K562 (cell line): ENCODE data around the gene C20orf141. TPM values are rescaled to one million over a fixed set of nuclear protein-coding genes. Genes with fewer than 3 reads are reported as not detected.

ENCODE experiments used
- CXXC5 ChIP-seq: fragments of 250-450 bp; sonication (Bioruptor Pico); IDR thresholded peaks from 2 replicates; pipeline ENCODE4 v1.8.0; 2022; ENCODE audit warnings: inconsistent platforms, mild to moderate bottlenecking, moderate library complexity
- DMBX1 ChIP-seq: fragments of 250-450 bp; sonication (Bioruptor Pico); IDR thresholded peaks from 2 replicates; pipeline ENCODE4 v1.8.0; 2022; ENCODE audit warnings: inconsistent platforms, mild to moderate bottlenecking, moderate library complexity, borderline replicate concordance
- GATA2 ChIP-seq: sonication (generic); formaldehyde crosslinking; IDR thresholded peaks from 2 replicates; pipeline ENCODE4 v1.4.0; 2020; ENCODE audit warnings: mild to moderate bottlenecking, missing genetic modification reagents
- GTF2E2 ChIP-seq: fragments of 200-800 bp; sonication (Bioruptor generic); IDR thresholded peaks from 2 replicates; pipeline ENCODE4 v1.6.1; 2016; ENCODE audit warnings: missing genetic modification characterization, missing compliant biosample characterization
- PCBP2 ChIP-seq: fragments of 200-400 bp; formaldehyde crosslinking; IDR thresholded peaks from 2 replicates; pipeline ENCODE4 v1.6.1; 2018; ENCODE audit warnings: low read length, low read depth, mild to moderate bottlenecking, moderate library complexity; ENCODE audit not compliant: poor library complexity, severe bottlenecking
- POLR2AphosphoS5 ChIP-seq: IDR thresholded peaks from 2 replicates; pipeline ENCODE4 v1.6.1; 2011; ENCODE audit warnings: mild to moderate bottlenecking, low read depth, low read length, moderate library complexity; ENCODE audit not compliant: control insufficient read depth, insufficient read depth
- RNF2 ChIP-seq: sonication (generic); IDR thresholded peaks from 2 replicates; pipeline ENCODE4 v1.6.1; 2016
- SMARCE1 ChIP-seq: fragments of 450-650 bp; IDR thresholded peaks from 2 replicates; pipeline ENCODE4 v1.7.1; 2016; ENCODE audit warnings: mild to moderate bottlenecking
- ZNF41 ChIP-seq: fragments of 250-450 bp; sonication (Bioruptor Pico); conservative IDR thresholded peaks from 2 replicates; pipeline ENCODE4 v1.4.0; 2020; ENCODE audit warnings: mild to moderate bottlenecking
- polyA plus RNA-seq, 8 experiments: library from polyadenylated mRNA; depleted of rRNA in 4 of 8; stranded (reverse) in 5 of 8; unstranded in 3 of 8; fragments of >200 nt; fragmentation: Nextera tagmentation in 2 of 8; fragmentation: Illumina TruSeq in 1 of 8; extraction: Ambion mirVana in 2 of 8; extraction: Trizol in 1 of 8; gene quantifications; 2 replicates each; pipeline versions ENCODE4 v1.2.1 to v1.2.3, GENCODE V29; 2011 to 2014; ENCODE audit warnings: inconsistent platforms in 1 of 8, missing spikeins in 1 of 8
- total RNA-seq, 7 experiments: library from RNA; depleted of rRNA in 6 of 7; stranded (reverse); fragments of >200 nt in 6 of 7; fragmentation: Illumina TruSeq in 2 of 7; extraction: Trizol in 2 of 7; gene quantifications; 2 replicates each; pipeline versions ENCODE4 v1.2.1 to v1.2.3, GENCODE V29; 2011 to 2021; ENCODE audit warnings: low replicate concordance in 1 of 7
- TF ChIP-seq, protein P1 (sequence below), 2 experiments: IDR thresholded peaks; 2 replicates each; pipeline ENCODE4 v1.6.1; 2011; ENCODE audit warnings: borderline replicate concordance in 1 of 2, control low read depth in 1 of 2, low read depth in 1 of 2, low read length in 1 of 2, mild to moderate bottlenecking in 1 of 2, mixed read lengths in 1 of 2, moderate library complexity in 1 of 2; ENCODE audit not compliant: insufficient read depth in 1 of 2, insufficient read length in 1 of 2, poor library complexity in 1 of 2, severe bottlenecking in 1 of 2; ENCODE audit errors: extremely low read depth in 1 of 2
- TF ChIP-seq, protein P2 (sequence below): fragments of 450-650 bp; formaldehyde crosslinking; IDR thresholded peaks from 2 replicates; pipeline ENCODE4 v1.4.0; 2020; ENCODE audit warnings: mild to moderate bottlenecking

Gene C20orf141
- total and polyA plus RNA-seq, 9 of the 15 experiments (the other 6 are each of a cell fraction or from before 2014, with no cell fraction given): not detected

DNA sequence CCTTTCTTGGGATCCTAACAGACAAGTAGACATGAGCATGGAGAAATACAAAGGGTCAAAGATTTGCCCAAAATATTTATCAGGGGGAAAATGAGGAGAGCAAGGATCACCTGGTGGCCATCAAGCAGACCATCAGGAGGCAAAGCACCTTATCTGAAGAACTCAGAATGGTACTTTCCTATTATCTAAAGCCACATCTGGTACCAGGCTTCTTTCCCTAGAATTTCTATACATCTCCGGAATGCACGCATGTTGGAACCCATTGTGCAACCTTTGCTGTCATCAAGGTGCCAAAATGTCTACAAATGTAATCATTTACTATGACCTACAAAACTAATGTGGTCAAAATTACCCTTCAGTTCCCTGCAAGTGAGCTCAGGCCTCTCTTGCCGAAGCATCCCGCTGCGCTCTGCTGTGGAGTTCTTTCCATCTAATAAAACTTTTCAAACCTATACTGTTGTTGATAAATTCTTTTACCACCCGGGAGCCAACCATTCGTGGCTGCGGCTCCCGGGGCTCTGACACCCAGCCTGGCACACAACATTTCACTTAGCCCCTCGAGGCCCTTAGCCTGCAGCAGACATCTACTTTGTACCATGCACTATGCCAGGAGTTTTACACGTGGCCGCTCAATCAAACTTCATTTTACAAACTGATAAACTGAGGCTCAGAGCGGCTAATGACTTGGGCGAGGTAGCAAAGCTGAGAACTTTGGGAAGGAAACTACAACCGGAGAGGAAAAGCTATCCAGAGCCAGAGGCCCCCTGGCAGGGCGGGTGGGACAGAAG, 10.6 kb upstream of the C20orf141 start (continued):
- TF ChIP-seq, protein P1, sequence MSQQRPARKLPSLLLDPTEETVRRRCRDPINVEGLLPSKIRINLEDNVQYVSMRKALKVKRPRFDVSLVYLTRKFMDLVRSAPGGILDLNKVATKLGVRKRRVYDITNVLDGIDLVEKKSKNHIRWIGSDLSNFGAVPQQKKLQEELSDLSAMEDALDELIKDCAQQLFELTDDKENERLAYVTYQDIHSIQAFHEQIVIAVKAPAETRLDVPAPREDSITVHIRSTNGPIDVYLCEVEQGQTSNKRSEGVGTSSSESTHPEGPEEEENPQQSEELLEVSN (IDR thresholded peaks at IDR 0.05; ENCODE audit: borderline replicate concordance in 1 of 2, extremely low read depth in 1 of 2, insufficient read depth in 1 of 2, insufficient read length in 1 of 2, low read depth in 1 of 2, low read length in 1 of 2, poor library complexity in 1 of 2, severe bottlenecking in 1 of 2): no peak
- TF ChIP-seq GATA2 (CRISPR knock-in tag) (peak; percentile 70), CXXC5 (CRISPR knock-in tag) (peak; percentile 37; the same call in 1 of the 2 replicates), GTF2E2 (tag) (no peak), ZNF41 (CRISPR knock-in tag) (no peak), DMBX1 (CRISPR knock-in tag) (no peak), RNF2 (no peak), POLR2AphosphoS5 (0 out of 2 replicates have a peak, but pooled peaks have one; percentile 35), PCBP2 (no peak), SMARCE1 (no peak)
- TF ChIP-seq, protein P2, sequence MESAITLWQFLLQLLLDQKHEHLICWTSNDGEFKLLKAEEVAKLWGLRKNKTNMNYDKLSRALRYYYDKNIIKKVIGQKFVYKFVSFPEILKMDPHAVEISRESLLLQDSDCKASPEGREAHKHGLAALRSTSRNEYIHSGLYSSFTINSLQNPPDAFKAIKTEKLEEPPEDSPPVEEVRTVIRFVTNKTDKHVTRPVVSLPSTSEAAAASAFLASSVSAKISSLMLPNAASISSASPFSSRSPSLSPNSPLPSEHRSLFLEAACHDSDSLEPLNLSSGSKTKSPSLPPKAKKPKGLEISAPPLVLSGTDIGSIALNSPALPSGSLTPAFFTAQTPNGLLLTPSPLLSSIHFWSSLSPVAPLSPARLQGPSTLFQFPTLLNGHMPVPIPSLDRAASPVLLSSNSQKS: no peak
